Parathyroid adenoma (tissue), 2 donors: ENCODE results near the gene NR2C2AP.

Source experiments
- H2AFZ ChIP-seq: fragments of 300-600 bp; sonication (generic); one replicate; pipeline ENCODE4 v1.7.0; 2017; ENCODE audit warnings: antibody characterized with exemption, mild to moderate bottlenecking
- H3K27ac ChIP-seq: fragments of 300-600 bp; sonication (generic); one replicate; pipeline ENCODE4 v1.7.0; 2017
- H3K27me3 ChIP-seq: fragments of 300-600 bp; sonication (generic); one replicate; pipeline ENCODE4 v1.7.0; 2017; ENCODE audit warnings: low read length; ENCODE audit not compliant: control insufficient read depth, insufficient read depth
- H3K36me3 ChIP-seq: fragments of 300-600 bp; sonication (generic); one replicate; pipeline ENCODE4 v1.7.0; 2017; ENCODE audit warnings: low read length; ENCODE audit not compliant: control insufficient read depth, insufficient read depth
- H3K4me1 ChIP-seq: fragments of 300-600 bp; sonication (generic); one replicate; pipeline ENCODE4 v1.7.0; 2017; ENCODE audit warnings: control low read depth
- H3K4me2 ChIP-seq: fragments of 300-600 bp; sonication (generic); one replicate; pipeline ENCODE4 v1.7.0; 2017; ENCODE audit warnings: low read length
- H3K4me3 ChIP-seq: fragments of 300-600 bp; sonication (generic); one replicate; pipeline ENCODE4 v1.7.0; 2017; ENCODE audit warnings: low read depth, low read length
- H3K79me2 ChIP-seq: fragments of 300-600 bp; sonication (generic); one replicate; pipeline ENCODE4 v1.7.0; 2017; ENCODE audit warnings: control low read depth
- H3K9ac ChIP-seq: fragments of 300-600 bp; sonication (generic); one replicate; pipeline ENCODE4 v1.7.0; 2017; ENCODE audit warnings: mild to moderate bottlenecking
- H3K9me3 ChIP-seq: fragments of 300-600 bp; sonication (generic); one replicate; pipeline ENCODE4 v1.7.0; 2017; ENCODE audit warnings: low read length; ENCODE audit not compliant: control insufficient read depth
- CTCF ChIP-seq: fragments of 300-600 bp; sonication (generic); IDR thresholded peaks from one replicate; pipeline ENCODE4 v1.7.0; 2017; ENCODE audit warnings: antibody characterized with exemption, mild to moderate bottlenecking
- donor health status: primary hyperparathyroidism.

NR2C2AP gene

GRCh38 chr19:19230999-19231398, 27.8 kb upstream of the NR2C2AP start:
- no peak overlapping the region for H2AFZ ChIP-seq
- no peak overlapping the region for H3K4me3 ChIP-seq
- H3K4me1 ChIP-seq, result peaks cover 6% of the 10 kb centered on the region
- H3K4me2 ChIP-seq, result no peak overlapping the region
- no peaks in the 10 kb centered on the region for H3K27me3 ChIP-seq
- no peak overlapping the region for H3K27ac ChIP-seq
- no peaks in the 10 kb centered on the region for H3K36me3 ChIP-seq
- no peak overlapping the region for H3K9ac ChIP-seq
- no peaks in the 10 kb centered on the region for H3K9me3 ChIP-seq
- no peaks in the 10 kb centered on the region for H3K79me2 ChIP-seq
- TF ChIP-seq CTCF, result no peak

- H3K4me1 ChIP-seq, result peaks cover 6% of the 10 kb centered on the region
- H3K4me2 ChIP-seq, result no peak overlapping the region
- H3K36me3 ChIP-seq, result no peaks in the 10 kb centered on the region
- no peak overlapping the region for H3K4me3 ChIP-seq
- no peak overlapping the region for H3K27ac ChIP-seq
- H3K9ac ChIP-seq, result no peak overlapping the region
- H3K9me3 ChIP-seq, result no peaks in the 10 kb centered on the region
- no peaks in the 10 kb centered on the region for H3K27me3 ChIP-seq
- H3K79me2 ChIP-seq, result no peaks in the 10 kb centered on the region
- TF ChIP-seq CTCF, result no peak
- no peak overlapping the region for H2AFZ ChIP-seq
These were observed 26.5 kb upstream of the NR2C2AP start for GRCh38 chr19:19229701-19230100.

GRCh38 chr19:19227217-19227616, 24.0 kb upstream of the NR2C2AP start:
- no peak overlapping the region for H3K27ac ChIP-seq
- no peak overlapping the region for H3K4me2 ChIP-seq
- TF ChIP-seq CTCF, result no peak
- H3K9ac ChIP-seq, result no peak overlapping the region
- no peaks in the 10 kb centered on the region for H3K27me3 ChIP-seq
- no peak overlapping the region for H3K4me3 ChIP-seq
- no peaks in the 10 kb centered on the region for H3K79me2 ChIP-seq
- no peaks in the 10 kb centered on the region for H3K9me3 ChIP-seq
- no peaks in the 10 kb centered on the region for H3K36me3 ChIP-seq
- peaks cover 6% of the 10 kb centered on the region for H3K4me1 ChIP-seq
- no peak overlapping the region for H2AFZ ChIP-seq

- no peaks in the 10 kb centered on the region for H3K27me3 ChIP-seq
These were observed 23.4 kb upstream of the NR2C2AP start for GRCh38 chr19:19226663-19227062.

More at GRCh38 chr19:19226663-19227062, 23.4 kb upstream of the NR2C2AP start:
- H3K4me3 ChIP-seq, result no peak overlapping the region
- H3K27ac ChIP-seq, result no peak overlapping the region
- no peak overlapping the region for H2AFZ ChIP-seq
- H3K4me1 ChIP-seq, result peaks cover 6% of the 10 kb centered on the region
- no peak for TF ChIP-seq CTCF
- H3K79me2 ChIP-seq, result no peaks in the 10 kb centered on the region
- no peaks in the 10 kb centered on the region for H3K36me3 ChIP-seq
- no peak overlapping the region for H3K4me2 ChIP-seq
- H3K9ac ChIP-seq, result no peak overlapping the region
- no peaks in the 10 kb centered on the region for H3K9me3 ChIP-seq
